SK-N-SH (cell line): ENCODE data around the gene VSIG8. TPM values are rescaled to one million over a fixed set of nuclear protein-coding genes. Genes with fewer than 3 reads are reported as not detected.

Experiments used
- CTCF ChIA-PET: fragments of 300-600, 350-600 bp; formaldehyde crosslinking; extraction: SDS; loops from one replicate; lab custom pipeline; 2021; lab: Yijun Ruan, JAX
- POLR2A ChIA-PET: fragments of 350-600 bp; sonication (Branson Sonifier 250); formaldehyde crosslinking; extraction: SDS; loops from one replicate; lab custom pipeline; 2020; ENCODE audit warnings: antibody characterized with exemption, inconsistent platforms; lab: Yijun Ruan, JAX
- DNase-seq: peaks from one replicate; pipeline ENCODE4 v3.0.0; 2012
- H2AFZ ChIP-seq: fragments of 200-600 bp; sonication (generic); 2 replicates; pipeline ENCODE4 v1.8.1; 2016; ENCODE audit warnings: antibody characterized with exemption, mild to moderate bottlenecking, low read depth
- H3F3A ChIP-seq: fragments of 200-600 bp; sonication (generic); replicated peaks from 2 replicates; pipeline ENCODE3; 2016; ENCODE audit warnings: antibody characterized with exemption, mild to moderate bottlenecking; ENCODE audit not compliant: insufficient read depth
- H3K27ac ChIP-seq, 2 experiments: fragments of 200-500 bp in 1 of 2; fragments of 200-600 bp in 1 of 2; sonication (Bioruptor generic) in 1 of 2; sonication (generic), shearing (Covaris generic) in 1 of 2; 2 replicates each; pipeline versions ENCODE4 v1.5.1 to v1.6.1; 2014 to 2016; ENCODE audit warnings: low read depth in 2 of 2, inconsistent platforms in 1 of 2, low read length in 1 of 2, mild to moderate bottlenecking in 1 of 2, mixed read lengths in 1 of 2
- H3K27me3 ChIP-seq: fragments of 200-600 bp; sonication (generic), shearing (Covaris generic); 2 replicates; pipeline ENCODE4 v1.6.1; 2016; ENCODE audit warnings: mixed run types; ENCODE audit not compliant: insufficient read depth
- H3K36me3 ChIP-seq, 2 experiments: fragments of 200-500 bp in 1 of 2; fragments of 200-600 bp in 1 of 2; sonication (Bioruptor generic) in 1 of 2; sonication (generic) in 1 of 2; replicated peaks in 1 of 2; 2 replicates each; pipeline versions ENCODE3 to v1.5.1; 2014 to 2016; ENCODE audit warnings: low read length in 1 of 2, mild to moderate bottlenecking in 1 of 2; ENCODE audit not compliant: insufficient read depth in 2 of 2, control insufficient read depth in 1 of 2
- H3K4me1 ChIP-seq, 2 experiments: fragments of 200-500 bp in 1 of 2; fragments of 200-600 bp in 1 of 2; sonication (Bioruptor generic) in 1 of 2; sonication (generic), shearing (Covaris generic) in 1 of 2; 2 replicates each; pipeline versions ENCODE4 v1.5.1 to v1.6.1; 2014 to 2016; ENCODE audit warnings: low read depth in 1 of 2, low read length in 1 of 2, mixed run types in 1 of 2; ENCODE audit not compliant: insufficient read depth in 2 of 2, control insufficient read depth in 1 of 2
- H3K4me2 ChIP-seq: fragments of 200-600 bp; sonication (generic), shearing (Covaris generic); 2 replicates; pipeline ENCODE4 v1.6.1; 2017; ENCODE audit warnings: mixed run types
- H3K4me3 ChIP-seq, 2 experiments: fragments of 200-500 bp in 1 of 2; fragments of 200-600 bp in 1 of 2; sonication (Bioruptor generic) in 1 of 2; sonication (generic), shearing (Covaris generic) in 1 of 2; 2 replicates each; pipeline versions ENCODE4 v1.5.1 to v1.8.1; 2014 to 2016; ENCODE audit warnings: low read depth in 2 of 2, inconsistent platforms in 1 of 2, low read length in 1 of 2, mild to moderate bottlenecking in 1 of 2, mixed read lengths in 1 of 2, moderate library complexity in 1 of 2
- H3K79me2 ChIP-seq: fragments of 200-600 bp; sonication (generic); 2 replicates; pipeline ENCODE4 v1.8.1; 2017; ENCODE audit warnings: mild to moderate bottlenecking; ENCODE audit not compliant: insufficient read depth
- H3K9ac ChIP-seq: fragments of 200-600 bp; sonication (generic); 2 replicates; pipeline ENCODE4 v1.6.1; 2017; ENCODE audit warnings: mixed run types
- H3K9me2 ChIP-seq: fragments of 200-600 bp; sonication (generic); 2 replicates; pipeline ENCODE4 v1.6.1; 2017; ENCODE audit warnings: mixed run types
- H3K9me3 ChIP-seq: fragments of 200-600 bp; sonication (generic); 2 replicates; pipeline ENCODE4 v1.6.1; 2017; ENCODE audit warnings: mixed run types, mild to moderate bottlenecking, moderate library complexity
- H4K20me1 ChIP-seq: fragments of 200-600 bp; sonication (generic); 2 replicates; pipeline ENCODE4 v1.6.1; 2017; ENCODE audit warnings: mild to moderate bottlenecking, mixed run types; ENCODE audit not compliant: insufficient read depth
- CTCF ChIP-seq: fragments of 200-600 bp; sonication (generic); IDR thresholded peaks from 2 replicates; pipeline ENCODE4 v1.6.1; 2017; ENCODE audit warnings: antibody characterized with exemption, mild to moderate bottlenecking, moderate library complexity
- EP300 ChIP-seq, 2 experiments: IDR thresholded peaks; 2 replicates each; pipeline versions ENCODE4 v1.4.0 to v1.6.1; 2012; ENCODE audit warnings: borderline replicate concordance in 1 of 2, low read depth in 1 of 2, low read length in 1 of 2
- EZH2phosphoT487 ChIP-seq: fragments of 200-600 bp; sonication (generic); IDR thresholded peaks from 2 replicates; pipeline ENCODE4 v1.6.1; 2017; ENCODE audit warnings: low read depth, mixed run types, mild to moderate bottlenecking, antibody characterized with exemption, moderate library complexity, borderline replicate concordance
- FOSL2 ChIP-seq: IDR thresholded peaks from 2 replicates; pipeline ENCODE4 v1.4.0; 2012; ENCODE audit warnings: low read depth, mild to moderate bottlenecking, moderate library complexity, borderline replicate concordance
- FOXM1 ChIP-seq: IDR thresholded peaks from 2 replicates; pipeline ENCODE4 v1.4.0; 2012; ENCODE audit warnings: low read depth, mild to moderate bottlenecking
- GABPA ChIP-seq: IDR thresholded peaks from 2 replicates; pipeline ENCODE4 v1.4.0; 2012; ENCODE audit warnings: low read depth, mild to moderate bottlenecking
- GATA2 ChIP-seq: sonication (generic); formaldehyde crosslinking; IDR thresholded peaks from 2 replicates; pipeline ENCODE4 v1.5.0; 2020; ENCODE audit warnings: mild to moderate bottlenecking, missing genetic modification reagents
- IRF3 ChIP-seq: fragments of 150-350 bp; IDR thresholded peaks from 2 replicates; pipeline ENCODE4 v1.6.1; 2016; ENCODE audit warnings: mild to moderate bottlenecking, low read depth, low read length
- MXI1 ChIP-seq: IDR thresholded peaks from 2 replicates; pipeline ENCODE4 v1.6.1; 2012; ENCODE audit warnings: mild to moderate bottlenecking, low read depth, low read length, improper control_type of control experiment
- NRF1 ChIP-seq: IDR thresholded peaks from 2 replicates; pipeline ENCODE4 v1.6.1; 2012; ENCODE audit warnings: low read depth, mild to moderate bottlenecking, low read length
- PBX3 ChIP-seq: IDR thresholded peaks from 2 replicates; pipeline ENCODE4; 2012
- POLR2AphosphoS5 ChIP-seq: IDR thresholded peaks from 2 replicates; pipeline ENCODE4 v1.6.1; 2012; ENCODE audit warnings: low read depth, low read length
- RAD21 ChIP-seq: IDR thresholded peaks from 2 replicates; pipeline ENCODE4 v1.6.1; 2012; ENCODE audit warnings: mild to moderate bottlenecking, low read length
- RCOR1 ChIP-seq: fragments of 150-350 bp; IDR thresholded peaks from 2 replicates; pipeline ENCODE4 v1.6.1; 2017; ENCODE audit warnings: antibody characterized with exemption, low read length
- SMC3 ChIP-seq: IDR thresholded peaks from 2 replicates; pipeline ENCODE4 v1.6.1; 2012; ENCODE audit warnings: low read depth, low read length, improper control_type of control experiment
- USF2 ChIP-seq: fragments of 150-350 bp; IDR thresholded peaks from 2 replicates; pipeline ENCODE4 v1.6.1; 2017; ENCODE audit warnings: antibody characterized with exemption, low read length, low read depth, borderline replicate concordance
- YY1 ChIP-seq: IDR thresholded peaks from 2 replicates; pipeline ENCODE4 v1.4.0; 2012; ENCODE audit warnings: low read depth, mild to moderate bottlenecking
- WGBS: methylation state at CpG from one replicate; pipeline ENCODE4 v1.1.6; 2017; ENCODE audit warnings: low lambda C conversion rate; 5-methylcytosine and 5-hydroxymethylcytosine counted together
- polyA plus RNA-seq, 3 experiments: library from polyadenylated mRNA; depleted of rRNA; stranded (reverse); fragments of >200 nt; gene quantifications; 2 replicates each; pipeline ENCODE4 v1.2.3, GENCODE V29; 2012

VSIG8 gene
- polyA plus RNA-seq, 1 of the 3 experiments (the other 2 are of a cell fraction), result not detected

- H3K36me3 ChIP-seq, result no peaks in the 10 kb centered on the region
- no peak overlapping the region for H2AFZ ChIP-seq
- no peak overlapping the region for H3K4me3 ChIP-seq
- no peaks in the 10 kb centered on the region for H3K27me3 ChIP-seq
- H3K79me2 ChIP-seq, result no peaks in the 10 kb centered on the region
- WGBS, result 100% methylated on average over 1 of the region's 1 CpG
- TF ChIP-seq PBX3 (no peak), RAD21 (no peak), YY1 (no peak), SMC3 (no peak), IRF3 (no peak), POLR2AphosphoS5 (no peak), CTCF (no peak), FOSL2 (no peak), EP300 (IDR thresholded peaks at IDR 0.05; ENCODE audit: borderline replicate concordance in 1 of 2, low read depth in 1 of 2, low read length in 1 of 2) (no peak), RCOR1 (no peak), USF2 (no peak), EZH2phosphoT487 (no peak)
- no peak for DNase-seq
- H3K27ac ChIP-seq, result no peak overlapping the region
- peaks cover 10 to 16% of the 10 kb centered on the region in 2 experiments; a peak in 2 of 4 replicates for H3K4me1 ChIP-seq
- no peaks in the 10 kb centered on the region for H4K20me1 ChIP-seq
- H3K9me2 ChIP-seq, result no peaks in the 10 kb centered on the region
- ChIA-PET POLR2A (no interaction called here), CTCF (interaction anchor here (0.9 to 2.6 kb wide), 3 partner anchors 35 to 79 kb away, joined by 3 to 9 read pairs (median 3); no protein-coding TSS in a partner anchor)
- H3F3A ChIP-seq, result peaks cover 14% of the 10 kb centered on the region
- no peaks in the 10 kb centered on the region for H3K9me3 ChIP-seq
- no peak overlapping the region for H3K9ac ChIP-seq
- no peak overlapping the region for H3K4me2 ChIP-seq
Observed at GRCh38 chr1:159856576-159856975, 5.9 kb downstream of the VSIG8 start.

GRCh38 chr1:159855709-159856108 is 6.7 kb downstream of the VSIG8 start:
- Histone ChIP-seq H3K79me2 (no peaks in the 10 kb centered on the region), H3K36me3 (no peaks in the 10 kb centered on the region), H3K9me3 (no peaks in the 10 kb centered on the region), H3K9ac (no peak overlapping the region), H3F3A (peaks cover 14% of the 10 kb centered on the region), H4K20me1 (no peaks in the 10 kb centered on the region), H3K27ac (no peak overlapping the region), H2AFZ (no peak overlapping the region), H3K27me3 (no peaks in the 10 kb centered on the region), H3K4me3 (no peak overlapping the region), H3K4me2 (no peak overlapping the region), H3K4me1 (peaks cover 10 to 15% of the 10 kb centered on the region in 2 experiments; a peak in 2 of 4 replicates), H3K9me2 (no peaks in the 10 kb centered on the region)
- 97% methylated on average over 20 of the region's 34 CpGs for WGBS
- no peak for DNase-seq
- CTCF ChIA-PET, result no interaction called here
- POLR2A ChIA-PET, result no interaction called here
- TF ChIP-seq RAD21 (no peak), RCOR1 (no peak), FOXM1 (no peak), NRF1 (no peak), POLR2AphosphoS5 (no peak), GABPA (no peak), MXI1 (no peak), USF2 (no peak), PBX3 (no peak), GATA2 (CRISPR knock-in tag) (no peak), YY1 (no peak)
